Measurements from ENCODE around the gene PARVB. TPM values are rescaled to one million over a fixed set of nuclear protein-coding genes. Genes with fewer than 3 reads are reported as not detected.

The PARVB gene
- total RNA-seq, 2 experiments from 2014 or later = 42.7 to 45.9 TPM

GRCh38 chr22:44094751-44095302 lies 70.7 kb downstream of the PARVB start:
- DNase-seq (no peak), ATAC-seq (no peak)
- POLR2A ChIA-PET = no interaction called here
- intact Hi-C loops (cut with DNase I, micrococcal nuclease) = no loop called here
- Mint-ChIP-seq H3K4me3 (no peak overlapping the region), H3K9me3 (ENCODE audit: low read depth) (no peaks in the 10 kb centered on the region), H3K36me3 (ENCODE audit: low read depth) (peaks cover 2% of the 10 kb centered on the region), H3K27ac (no peak overlapping the region), H3K27me3 (no peaks in the 10 kb centered on the region), H3K4me1 (peaks cover 14% of the 10 kb centered on the region)
- CTCF ChIA-PET = interaction anchor here (1.4 kb wide), 1 partner anchor 14 kb away, joined by 5 read pairs; no protein-coding TSS in a partner anchor

DNA sequence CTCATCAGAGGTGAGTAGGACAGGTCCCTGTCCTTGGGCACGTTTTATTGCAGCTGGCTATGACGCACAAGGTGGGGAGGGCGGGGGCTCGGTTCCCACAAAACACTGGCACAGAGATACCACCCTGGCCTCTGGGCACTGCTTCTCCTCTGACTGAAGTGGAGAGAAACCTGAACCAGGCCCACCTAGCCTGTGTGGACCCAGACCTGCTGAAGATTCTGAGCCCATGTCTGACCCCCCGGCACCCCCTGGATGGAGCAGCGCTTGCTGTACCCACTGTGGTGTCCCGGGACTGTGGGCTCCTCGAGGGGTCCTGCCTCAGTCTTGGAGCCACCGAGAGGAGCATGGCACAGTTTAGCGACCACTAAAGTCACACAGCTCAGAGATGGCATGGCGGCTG lies 72.6 kb downstream of the PARVB start:
- H3K9me3 Mint-ChIP-seq (ENCODE audit: low read depth) = no peaks in the 10 kb centered on the region

DNA sequence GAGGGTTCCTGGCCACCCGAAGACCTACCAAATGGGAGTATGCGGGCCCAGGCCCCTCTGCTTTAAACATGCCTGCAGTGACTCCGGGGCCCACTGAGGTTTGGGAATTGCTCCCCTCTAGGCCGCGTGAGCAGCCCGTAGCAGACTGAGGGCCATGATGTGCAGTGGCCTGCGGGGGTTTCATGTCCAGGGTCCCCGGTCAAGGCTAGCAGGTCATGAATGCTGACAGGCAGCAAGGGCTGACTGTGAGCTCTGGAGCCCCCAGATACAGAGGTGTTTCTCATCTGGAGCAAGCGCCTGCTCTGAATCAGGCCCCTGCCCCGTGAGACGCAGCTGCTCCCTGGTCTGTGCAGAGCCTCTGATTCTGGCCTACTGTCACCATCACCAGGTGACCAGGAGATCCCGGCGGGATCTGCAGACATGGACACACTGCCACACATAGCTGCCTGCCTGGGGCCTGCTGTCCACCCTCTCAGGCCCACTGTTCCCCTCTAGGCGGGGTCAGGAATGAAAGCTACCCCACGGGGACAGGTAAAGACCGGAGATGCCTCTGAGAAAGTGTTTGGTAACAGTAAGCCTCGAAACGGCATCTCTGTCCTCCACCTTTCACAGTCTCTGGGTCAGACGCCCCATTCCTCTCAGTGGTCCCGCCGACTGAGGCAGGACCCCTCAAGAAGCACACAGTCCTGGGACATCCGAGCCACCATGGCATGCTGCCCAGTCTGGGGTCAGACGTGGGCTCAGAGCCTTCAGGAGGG lies 73.3 kb downstream of the PARVB start:
- no peak overlapping the region for H3K4me3 Mint-ChIP-seq
- intact Hi-C loops (cut with DNase I, micrococcal nuclease) = no loop called here
- no peaks in the 10 kb centered on the region for H3K4me1 Mint-ChIP-seq
- ATAC-seq = no peak
- H3K27me3 Mint-ChIP-seq = no peaks in the 10 kb centered on the region
- no peaks in the 10 kb centered on the region for H3K9me3 Mint-ChIP-seq (ENCODE audit: low read depth)
- ChIA-PET POLR2A (no interaction called here), CTCF (no interaction called here)
- peaks cover 2% of the 10 kb centered on the region for H3K36me3 Mint-ChIP-seq (ENCODE audit: low read depth)
- no peak for DNase-seq
- H3K27ac Mint-ChIP-seq = no peak overlapping the region

More for the DNA sequence above, 72.6 kb downstream of the PARVB start:
- no peak for ATAC-seq
- intact Hi-C loops (cut with DNase I, micrococcal nuclease) = no loop called here
- Mint-ChIP-seq H3K4me3 (no peak overlapping the region), H3K4me1 (no peaks in the 10 kb centered on the region), H3K36me3 (ENCODE audit: low read depth) (peaks cover 2% of the 10 kb centered on the region), H3K27me3 (no peaks in the 10 kb centered on the region), H3K27ac (no peak overlapping the region)
- POLR2A ChIA-PET = no interaction called here
- no peak for DNase-seq
- CTCF ChIA-PET = no interaction called here

DNA sequence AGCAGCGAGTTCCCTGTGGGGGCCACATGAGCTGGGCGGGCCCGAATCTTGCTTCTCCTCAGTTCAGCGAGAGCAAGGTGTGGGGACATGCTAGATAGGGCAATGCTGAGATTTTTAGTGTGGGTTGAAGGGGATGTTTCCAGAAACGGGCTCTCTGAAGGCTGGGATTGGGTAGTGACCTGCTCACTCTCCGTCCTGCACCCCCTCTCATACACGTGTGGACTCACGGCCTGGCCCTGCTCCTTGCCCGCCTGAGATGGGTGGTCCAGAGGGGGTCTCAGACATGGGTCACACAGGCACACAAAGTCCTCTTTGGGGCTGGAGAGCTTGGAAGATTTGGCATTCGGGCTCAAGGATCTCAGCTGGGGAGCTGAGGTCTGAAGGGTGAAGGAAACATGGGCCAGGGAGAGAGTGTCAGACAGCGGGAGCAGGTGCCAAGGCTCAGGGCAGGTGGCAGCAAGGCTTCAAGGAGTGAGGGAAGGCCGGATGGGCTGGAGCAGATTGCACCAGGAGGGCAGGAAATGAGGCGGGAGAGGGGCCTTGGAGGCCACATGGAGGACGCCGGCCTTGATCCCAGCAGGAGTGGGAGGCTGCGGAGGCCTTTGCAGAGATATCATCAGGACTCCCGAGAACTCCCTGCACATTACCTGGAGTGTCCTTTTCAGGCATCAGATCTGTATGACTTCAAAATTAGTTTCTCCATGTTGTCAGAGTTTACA lies 74.1 kb downstream of the PARVB start:
- CTCF ChIA-PET = no interaction called here
- H3K9me3 Mint-ChIP-seq (ENCODE audit: low read depth) = no peaks in the 10 kb centered on the region
- H3K4me3 Mint-ChIP-seq = no peak overlapping the region
- intact Hi-C loops (cut with DNase I, micrococcal nuclease) = no loop called here
- no peaks in the 10 kb centered on the region for H3K4me1 Mint-ChIP-seq
- no peaks in the 10 kb centered on the region for H3K27me3 Mint-ChIP-seq
- H3K27ac Mint-ChIP-seq = no peak overlapping the region
- H3K36me3 Mint-ChIP-seq (ENCODE audit: low read depth) = peaks cover 2% of the 10 kb centered on the region
- POLR2A ChIA-PET = interaction anchor here (0.7 kb wide), 1 partner anchor 435 kb away, joined by 3 read pairs; no protein-coding TSS in a partner anchor
- DNase-seq = no peak
- no peak for ATAC-seq

GRCh38 chr22:44098966-44099530 lies 74.9 kb downstream of the PARVB start:
- intact Hi-C loops (cut with DNase I, micrococcal nuclease) = no loop called here
- POLR2A ChIA-PET = no interaction called here
- Mint-ChIP-seq H3K9me3 (ENCODE audit: low read depth) (no peaks in the 10 kb centered on the region), H3K27ac (no peak overlapping the region), H3K36me3 (ENCODE audit: low read depth) (peaks cover 2% of the 10 kb centered on the region), H3K27me3 (no peaks in the 10 kb centered on the region), H3K4me1 (no peaks in the 10 kb centered on the region), H3K4me3 (no peak overlapping the region)
- CTCF ChIA-PET = interaction anchor here (0.8 kb wide), 1 partner anchor 18 kb away, joined by 3 read pairs; no protein-coding TSS in a partner anchor
- DNase-seq (no peak), ATAC-seq (no peak)

GRCh38 chr22:44099696-44100095 lies 75.6 kb downstream of the PARVB start:
- H3K27ac Mint-ChIP-seq = no peak overlapping the region
- ChIA-PET CTCF (interaction anchor here (0.8 kb wide), 1 partner anchor 19 kb away, joined by 3 read pairs; no protein-coding TSS in a partner anchor), POLR2A (no interaction called here)
- no peaks in the 10 kb centered on the region for H3K9me3 Mint-ChIP-seq (ENCODE audit: low read depth)
- no peaks in the 10 kb centered on the region for H3K4me1 Mint-ChIP-seq
- DNase-seq (no peak), ATAC-seq (no peak)
- H3K36me3 Mint-ChIP-seq (ENCODE audit: low read depth) = peaks cover 2% of the 10 kb centered on the region
- intact Hi-C loops (cut with DNase I, micrococcal nuclease) = no loop called here
- H3K27me3 Mint-ChIP-seq = no peaks in the 10 kb centered on the region
- H3K4me3 Mint-ChIP-seq = no peak overlapping the region

- ATAC-seq (no peak), DNase-seq (no peak)
- Mint-ChIP-seq H3K9me3 (ENCODE audit: low read depth) (no peaks in the 10 kb centered on the region), H3K27ac (no peak overlapping the region), H3K4me3 (no peak overlapping the region), H3K27me3 (no peaks in the 10 kb centered on the region), H3K36me3 (ENCODE audit: low read depth) (peaks cover 2% of the 10 kb centered on the region), H3K4me1 (no peaks in the 10 kb centered on the region)
- ChIA-PET POLR2A (no interaction called here), CTCF (no interaction called here)
- intact Hi-C loops (cut with DNase I, micrococcal nuclease) = no loop called here
These were observed 76.3 kb downstream of the PARVB start for GRCh38 chr22:44100411-44100810.

- no peak overlapping the region for H3K27ac Mint-ChIP-seq
- H3K27me3 Mint-ChIP-seq = no peaks in the 10 kb centered on the region
- intact Hi-C loops (cut with DNase I, micrococcal nuclease) = no loop called here
- peaks cover 6% of the 10 kb centered on the region for H3K4me1 Mint-ChIP-seq
- ChIA-PET CTCF (no interaction called here), POLR2A (no interaction called here)
- ATAC-seq (no peak), DNase-seq (no peak)
- no peaks in the 10 kb centered on the region for H3K36me3 Mint-ChIP-seq (ENCODE audit: low read depth)
- H3K4me3 Mint-ChIP-seq = no peak overlapping the region
- H3K9me3 Mint-ChIP-seq (ENCODE audit: low read depth) = no peaks in the 10 kb centered on the region
These were observed 78.0 kb downstream of the PARVB start for GRCh38 chr22:44102121-44102520.

- intact Hi-C loops (cut with DNase I, micrococcal nuclease) = no loop called here
- no peak overlapping the region for H3K4me3 Mint-ChIP-seq
- DNase-seq (no peak), ATAC-seq (no peak)
- ChIA-PET POLR2A (no interaction called here), CTCF (no interaction called here)
- no peak overlapping the region for H3K27ac Mint-ChIP-seq
- H3K9me3 Mint-ChIP-seq (ENCODE audit: low read depth) = no peaks in the 10 kb centered on the region
- no peaks in the 10 kb centered on the region for H3K27me3 Mint-ChIP-seq
- no peaks in the 10 kb centered on the region for H3K36me3 Mint-ChIP-seq (ENCODE audit: low read depth)
- H3K4me1 Mint-ChIP-seq = peaks cover 7% of the 10 kb centered on the region
These were observed 78.8 kb downstream of the PARVB start for GRCh38 chr22:44102856-44103255.

- CTCF ChIA-PET = interaction anchor here (0.6 kb wide), 1 partner anchor 314 kb away, joined by 3 read pairs; no protein-coding TSS in a partner anchor
- no peak for DNase-seq
- Mint-ChIP-seq H3K36me3 (ENCODE audit: low read depth) (no peaks in the 10 kb centered on the region), H3K4me1 (peaks cover 7% of the 10 kb centered on the region), H3K27ac (no peak overlapping the region), H3K27me3 (no peaks in the 10 kb centered on the region), H3K4me3 (no peak overlapping the region), H3K9me3 (ENCODE audit: low read depth) (no peaks in the 10 kb centered on the region)
- intact Hi-C loops (cut with DNase I, micrococcal nuclease) = no loop called here
- ATAC-seq = no peak
- POLR2A ChIA-PET = no interaction called here
These were observed 79.8 kb downstream of the PARVB start for GRCh38 chr22:44103735-44104480.

- Mint-ChIP-seq H3K36me3 (ENCODE audit: low read depth) (no peaks in the 10 kb centered on the region), H3K4me1 (peaks cover 7% of the 10 kb centered on the region), H3K27me3 (no peaks in the 10 kb centered on the region), H3K4me3 (no peak overlapping the region), H3K9me3 (ENCODE audit: low read depth) (no peaks in the 10 kb centered on the region), H3K27ac (no peak overlapping the region)
- CTCF ChIA-PET = interaction anchor here (0.7 to 1.0 kb wide), 2 partner anchors 25 to 150 kb away, joined by 3 read pairs; no protein-coding TSS in a partner anchor
- POLR2A ChIA-PET = no interaction called here
- peak; percentile 93 for ATAC-seq
- intact Hi-C loops (cut with DNase I, micrococcal nuclease) = loop anchor here in 1 of 2 experiments (1.0 kb wide), 1 partner anchor 76 kb away; no protein-coding TSS in a partner anchor
- peak; percentile 66 for DNase-seq
These were observed 83.2 kb downstream of the PARVB start for GRCh38 chr22:44107340-44107739.

All from activated CD4-positive, alpha-beta T cell treated with anti-CD3 and anti-CD28 coated beads for 36 hours (primary cell).